NB4 (cell line): Measurements from ENCODE around the gene WFIKKN1.

ENCODE experiments used
- DNase-seq: peaks from one replicate; pipeline ENCODE4 v3.0.0; 2010; ENCODE audit warnings: low read depth
- H3K4me3 ChIP-seq: one replicate; pipeline ENCODE4 v1.5.1; 2011; ENCODE audit warnings: mild to moderate bottlenecking, low read depth, low read length, moderate library complexity
- MYC ChIP-seq: IDR thresholded peaks from 2 replicates; pipeline ENCODE4 v1.6.1; 2011; ENCODE audit warnings: low read depth, low read length
- POLR2A ChIP-seq: IDR thresholded peaks from 2 replicates; pipeline ENCODE4 v1.6.1; 2011; ENCODE audit warnings: mild to moderate bottlenecking; ENCODE audit not compliant: insufficient read length; ENCODE audit errors: extremely low read depth
- TF ChIP-seq, protein P1 (sequence below): IDR thresholded peaks from 2 replicates; pipeline ENCODE4 v1.6.1; 2011; ENCODE audit warnings: low read depth, low read length
- TF ChIP-seq, protein P2 (sequence below): IDR thresholded peaks from one replicate; pipeline ENCODE4 v1.5.1; 2012; ENCODE audit warnings: low read depth, low read length

WFIKKN1 gene

DNA sequence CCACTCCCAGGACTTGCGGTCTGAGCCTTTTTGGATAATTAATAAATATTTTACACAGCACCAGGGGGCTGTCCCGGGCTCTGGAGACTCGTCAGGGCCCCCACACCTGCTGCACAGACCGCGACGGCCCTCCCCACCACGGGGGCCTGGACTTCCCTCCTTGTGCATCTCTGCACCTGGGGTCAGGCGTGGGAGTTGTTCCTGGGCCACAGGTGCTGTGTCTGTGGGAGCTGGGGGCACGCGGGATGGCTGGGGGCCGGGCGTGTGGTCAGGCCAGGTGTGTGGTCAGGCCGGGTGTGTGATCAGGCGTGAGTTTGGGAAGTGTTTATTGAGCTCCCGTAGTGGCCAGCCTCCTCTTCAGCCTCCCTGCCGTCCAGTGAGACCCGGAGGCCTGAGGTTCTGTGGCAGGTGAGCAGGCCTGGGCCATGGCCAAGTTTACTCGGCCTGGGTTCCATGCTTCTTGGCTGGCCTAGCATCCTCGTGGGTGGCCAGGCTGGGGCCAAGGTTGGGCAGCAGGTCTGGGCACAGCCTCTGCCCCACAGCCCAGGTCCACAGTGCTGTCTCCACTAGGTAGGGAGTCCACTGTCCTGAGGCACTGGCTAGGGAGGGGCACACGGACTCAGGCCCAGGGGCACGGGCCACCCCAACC lies 47.5 kb downstream of the WFIKKN1 start:
- H3K4me3 ChIP-seq = no peak overlapping the region
- DNase-seq = no peak
- TF ChIP-seq, protein P1, sequence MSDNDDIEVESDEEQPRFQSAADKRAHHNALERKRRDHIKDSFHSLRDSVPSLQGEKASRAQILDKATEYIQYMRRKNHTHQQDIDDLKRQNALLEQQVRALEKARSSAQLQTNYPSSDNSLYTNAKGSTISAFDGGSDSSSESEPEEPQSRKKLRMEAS = no peak
- TF ChIP-seq, protein P2, sequence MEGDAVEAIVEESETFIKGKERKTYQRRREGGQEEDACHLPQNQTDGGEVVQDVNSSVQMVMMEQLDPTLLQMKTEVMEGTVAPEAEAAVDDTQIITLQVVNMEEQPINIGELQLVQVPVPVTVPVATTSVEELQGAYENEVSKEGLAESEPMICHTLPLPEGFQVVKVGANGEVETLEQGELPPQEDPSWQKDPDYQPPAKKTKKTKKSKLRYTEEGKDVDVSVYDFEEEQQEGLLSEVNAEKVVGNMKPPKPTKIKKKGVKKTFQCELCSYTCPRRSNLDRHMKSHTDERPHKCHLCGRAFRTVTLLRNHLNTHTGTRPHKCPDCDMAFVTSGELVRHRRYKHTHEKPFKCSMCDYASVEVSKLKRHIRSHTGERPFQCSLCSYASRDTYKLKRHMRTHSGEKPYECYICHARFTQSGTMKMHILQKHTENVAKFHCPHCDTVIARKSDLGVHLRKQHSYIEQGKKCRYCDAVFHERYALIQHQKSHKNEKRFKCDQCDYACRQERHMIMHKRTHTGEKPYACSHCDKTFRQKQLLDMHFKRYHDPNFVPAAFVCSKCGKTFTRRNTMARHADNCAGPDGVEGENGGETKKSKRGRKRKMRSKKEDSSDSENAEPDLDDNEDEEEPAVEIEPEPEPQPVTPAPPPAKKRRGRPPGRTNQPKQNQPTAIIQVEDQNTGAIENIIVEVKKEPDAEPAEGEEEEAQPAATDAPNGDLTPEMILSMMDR = no peak
- TF ChIP-seq MYC (no peak), POLR2A (no peak)

DNA sequence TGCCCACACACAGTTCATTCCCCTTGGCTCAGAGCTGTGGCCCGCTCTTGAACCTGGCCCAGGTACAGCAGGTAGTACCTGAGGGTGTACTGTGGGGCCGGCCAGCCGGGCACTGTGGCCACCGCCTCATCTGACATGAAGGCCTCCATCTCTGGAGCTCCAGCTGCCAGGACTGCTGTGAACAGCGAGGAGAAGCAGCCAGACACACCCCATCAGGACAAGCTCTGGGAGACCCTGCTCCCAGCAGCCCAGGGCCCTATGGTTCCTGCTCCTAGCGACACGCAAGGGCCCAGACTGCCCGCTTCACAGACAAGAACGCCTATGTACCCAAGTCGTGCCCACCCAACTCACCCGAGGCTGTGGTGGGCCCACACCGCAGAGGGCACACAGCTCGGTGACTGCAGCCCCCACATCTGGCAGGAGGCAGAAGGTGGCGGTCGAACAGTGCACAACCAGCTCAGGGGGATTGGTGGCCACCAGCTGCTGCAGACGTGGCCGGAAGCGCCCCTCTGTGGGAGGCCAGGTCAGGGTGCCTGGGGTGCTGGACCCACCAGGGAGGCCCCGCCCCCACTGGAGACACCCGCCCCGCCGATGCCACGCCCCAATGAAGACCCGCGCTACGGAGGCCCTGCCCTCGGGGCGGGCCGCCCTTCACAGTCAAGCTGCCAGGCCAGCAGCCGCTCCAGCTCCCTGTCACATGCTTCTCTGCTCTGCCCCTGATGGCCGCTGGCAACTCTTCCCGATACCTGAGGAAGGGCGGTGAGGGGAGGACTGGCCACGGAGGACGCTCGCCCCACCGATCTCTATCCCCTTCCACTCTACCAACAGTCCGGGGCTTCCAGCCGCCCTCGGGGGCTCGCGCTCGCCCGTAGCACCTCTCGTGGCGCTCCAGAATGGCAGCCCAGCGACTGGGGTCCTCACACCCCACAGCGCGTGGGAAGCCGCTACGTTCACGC lies 48.4 kb downstream of the WFIKKN1 start:
- DNase-seq = peak; percentile 70

DNA sequence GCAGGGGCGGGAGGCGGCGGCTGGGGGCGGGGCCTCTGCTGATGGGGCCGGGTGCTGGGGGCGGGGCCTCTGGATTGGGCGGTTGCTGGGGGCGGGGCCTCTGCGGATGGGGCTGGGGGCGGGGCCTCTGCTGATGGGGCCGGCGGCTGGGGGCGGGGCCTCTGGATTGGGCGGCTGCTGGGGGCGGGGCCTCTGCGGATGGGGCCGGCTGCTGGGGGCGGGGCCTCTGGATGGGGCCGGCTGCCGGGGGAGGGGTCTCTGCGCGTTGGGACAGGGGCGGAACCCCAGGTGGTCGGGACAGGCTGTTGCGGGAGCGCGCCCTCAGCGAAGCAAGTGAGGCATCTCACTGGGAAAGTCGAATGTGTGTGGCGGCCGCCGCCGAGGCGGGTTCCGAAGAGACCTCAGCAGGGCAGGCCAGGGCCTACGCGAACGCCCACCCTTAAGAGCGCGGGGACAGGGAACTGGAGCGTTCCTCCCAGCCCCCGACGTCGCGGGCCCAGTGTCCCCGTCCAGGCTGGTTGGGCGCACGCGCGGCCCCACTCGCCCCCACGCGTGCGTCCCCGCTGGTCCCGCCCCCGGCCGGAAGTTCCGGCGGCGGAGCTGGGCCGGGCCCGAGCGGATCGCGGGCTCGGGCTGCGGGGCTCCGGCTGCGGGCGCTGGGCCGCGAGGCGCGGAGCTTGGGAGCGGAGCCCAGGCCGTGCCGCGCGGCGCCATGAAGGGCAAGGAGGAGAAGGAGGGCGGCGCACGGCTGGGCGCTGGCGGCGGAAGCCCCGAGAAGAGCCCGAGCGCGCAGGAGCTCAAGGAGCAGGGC lies 49.2 kb downstream of the WFIKKN1 start, which contains the start of gene STUB1:
Gene STUB1 (plus strand): TSS at position 597 of the 811 bp plus-strand sequence. CDS start 116 bp downstream, at position 713.
- peak; percentile 48; the same call in 1 of the 2 replicates for TF ChIP-seq MYC
- TF ChIP-seq POLR2A = peak; percentile 53
- TF ChIP-seq, protein P1 = no peak
- DNase-seq = peak; percentile 81
- H3K4me3 ChIP-seq = peak within 1 kb of the TSS; percentile 78

More for the DNA sequence above, 48.4 kb downstream of the WFIKKN1 start:
- TF ChIP-seq MYC (peak; percentile 30; the same call in 1 of the 2 replicates), POLR2A (peak; percentile 37)
- TF ChIP-seq, protein P1 = peak; percentile 58; the same call in 1 of the 2 replicates
- TF ChIP-seq, protein P2 = no peak
- H3K4me3 ChIP-seq = peak overlapping the region; percentile 34

DNA sequence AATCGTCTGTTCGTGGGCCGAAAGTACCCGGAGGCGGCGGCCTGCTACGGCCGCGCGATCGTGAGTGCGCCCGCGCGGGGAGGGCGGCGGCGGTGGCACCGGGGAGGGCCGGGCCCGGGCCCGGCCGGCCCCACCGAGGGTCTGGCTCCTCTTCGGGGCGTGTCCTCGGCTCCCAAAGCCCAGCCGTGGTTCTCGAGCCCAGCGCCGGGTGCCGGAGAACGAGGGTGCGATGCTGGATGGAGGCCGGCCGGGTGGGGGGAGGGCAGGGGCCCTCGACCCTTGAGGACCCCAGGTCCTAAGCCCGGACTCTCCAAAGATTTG lies 49.8 kb downstream of the WFIKKN1 start:
- TF ChIP-seq MYC (no peak), POLR2A (no peak)
- TF ChIP-seq, protein P2 = no peak
- TF ChIP-seq, protein P1 = no peak
- no peak for DNase-seq

DNA sequence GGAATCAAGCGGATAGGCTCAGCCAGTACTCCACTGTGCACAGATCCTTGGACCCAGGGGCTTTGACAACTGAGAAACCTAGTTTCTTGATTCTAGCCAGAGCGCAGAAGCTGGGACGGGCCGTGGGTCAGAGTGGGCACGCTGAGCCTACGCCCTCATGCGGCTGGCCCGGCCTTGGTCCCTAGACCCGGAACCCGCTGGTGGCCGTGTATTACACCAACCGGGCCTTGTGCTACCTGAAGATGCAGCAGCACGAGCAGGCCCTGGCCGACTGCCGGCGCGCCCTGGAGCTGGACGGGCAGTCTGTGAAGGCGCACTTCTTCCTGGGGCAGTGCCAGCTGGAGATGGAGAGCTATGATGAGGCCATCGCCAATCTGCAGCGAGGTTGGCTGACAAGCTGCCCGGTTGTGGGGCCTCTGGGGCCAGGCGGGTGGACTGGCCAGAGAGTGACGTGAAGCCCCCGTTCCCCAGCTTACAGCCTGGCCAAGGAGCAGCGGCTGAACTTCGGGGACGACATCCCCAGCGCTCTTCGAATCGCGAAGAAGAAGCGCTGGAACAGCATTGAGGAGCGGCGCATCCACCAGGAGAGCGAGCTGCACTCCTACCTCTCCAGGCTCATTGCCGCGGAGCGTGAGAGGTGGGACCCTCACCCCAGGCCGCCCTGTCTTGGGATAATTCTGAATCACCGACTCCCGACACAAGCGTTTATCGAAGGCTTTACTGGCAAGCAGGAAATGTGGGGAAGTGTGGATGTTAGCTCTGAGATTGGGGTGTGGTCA lies 50.4 kb downstream of the WFIKKN1 start:
- peak overlapping the region; percentile 78 for H3K4me3 ChIP-seq
- peak; percentile 57 for DNase-seq
- TF ChIP-seq, protein P2 = peak; percentile 8
- TF ChIP-seq, protein P1 = no peak

More for the DNA sequence above, 49.8 kb downstream of the WFIKKN1 start:
- peak overlapping the region; percentile 78 for H3K4me3 ChIP-seq
